H1 (cell line): ENCODE data around the gene TPPP2. TPM values are rescaled to one million over a fixed set of nuclear protein-coding genes. Genes with fewer than 3 reads are reported as not detected.

Source experiments
- CTCF ChIA-PET: fragments of 300-600 bp; sonication (Branson Sonifier 250); formaldehyde crosslinking; loops from one replicate; lab custom pipeline; 2021; ENCODE audit not compliant: partially characterized antibody; lab: Charles Lee
- POLR2A ChIA-PET: fragments of 300-600 bp; sonication (Branson Sonifier 250); formaldehyde crosslinking; loops from one replicate; lab custom pipeline; 2021; ENCODE audit warnings: inconsistent platforms; ENCODE audit not compliant: partially characterized antibody; lab: Charles Lee
- DNase-seq, 2 experiments: peaks; one replicate each; pipeline versions ENCODE4 v3.0.0 to v3.0.0-alpha.2; 2010 to 2022; ENCODE audit warnings: low spot score in 2 of 2, low read depth in 1 of 2, mixed read lengths in 1 of 2
- FAIRE-seq: peaks from 2 replicates; lab custom pipeline; 2011; peaks lifted over from hg19 to GRCh38; lab: Jason Lieb, UNC
- H2AFZ ChIP-seq: 2 replicates; pipeline ENCODE4 v1.8.1; 2012; ENCODE audit warnings: low read length, inconsistent platforms
- H2AK5ac ChIP-seq: 2 replicates; pipeline ENCODE4 v1.6.1; 2013; ENCODE audit warnings: low read depth, low read length
- H2BK120ac ChIP-seq: replicated peaks from 2 replicates; pipeline ENCODE3; 2013; ENCODE audit warnings: low read depth, low read length, inconsistent platforms
- H2BK12ac ChIP-seq: 2 replicates; pipeline ENCODE4 v1.6.1; 2013; ENCODE audit warnings: low read depth, low read length
- H2BK15ac ChIP-seq: 2 replicates; pipeline ENCODE4 v1.6.1; 2013; ENCODE audit warnings: low read length
- H2BK20ac ChIP-seq: 2 replicates; pipeline ENCODE4 v1.6.1; 2013; ENCODE audit warnings: low read length
- H2BK5ac ChIP-seq: 2 replicates; pipeline ENCODE4 v1.6.1; 2013; ENCODE audit warnings: low read depth, low read length
- H3K14ac ChIP-seq: 2 replicates; pipeline ENCODE4 v1.6.1; 2013; ENCODE audit warnings: inconsistent platforms; ENCODE audit not compliant: insufficient read length
- H3K18ac ChIP-seq: 2 replicates; pipeline ENCODE4 v1.6.1; 2013; ENCODE audit warnings: low read length; ENCODE audit errors: extremely low read depth
- H3K23ac ChIP-seq: 2 replicates; pipeline ENCODE4 v1.6.1; 2013; ENCODE audit warnings: inconsistent platforms; ENCODE audit not compliant: insufficient read length
- H3K23me2 ChIP-seq: 2 replicates; pipeline ENCODE4 v1.6.1; 2013; ENCODE audit warnings: low read depth, low read length
- H3K27ac ChIP-seq: 2 replicates; pipeline ENCODE4 v1.6.1; 2011; ENCODE audit warnings: low read depth, low read length, inconsistent platforms
- H3K27me3 ChIP-seq, 4 experiments: replicated peaks in 1 of 4; 1 replicate in 1 of 4; 2 replicates in 3 of 4; pipeline versions ENCODE4 v1.6.1 to v1.8.1; 2011 to 2013; ENCODE audit warnings: low read length in 3 of 4, mild to moderate bottlenecking in 3 of 4, inconsistent platforms in 2 of 4, mixed read lengths in 2 of 4, moderate library complexity in 1 of 4; ENCODE audit not compliant: control insufficient read depth in 3 of 4, insufficient read depth in 3 of 4; ENCODE audit errors: extremely low read depth in 1 of 4
- H3K36me3 ChIP-seq, 4 experiments: 2 replicates each; pipeline versions ENCODE4 v1.6.1 to v1.8.1; 2011 to 2013; ENCODE audit warnings: mild to moderate bottlenecking in 4 of 4, low read length in 3 of 4, moderate library complexity in 2 of 4, control low read depth in 1 of 4, inconsistent platforms in 1 of 4; ENCODE audit not compliant: insufficient read depth in 4 of 4, control insufficient read depth in 2 of 4
- H3K4ac ChIP-seq: replicated peaks from 2 replicates; pipeline ENCODE3; 2013; ENCODE audit warnings: low read length, low read depth, mixed read lengths, inconsistent platforms; ENCODE audit not compliant: insufficient read length
- H3K4me1 ChIP-seq, 4 experiments: replicated peaks in 1 of 4; 1 replicate in 1 of 4; 2 replicates in 3 of 4; pipeline versions ENCODE4 v1.6.1 to v1.8.1; 2011 to 2013; ENCODE audit warnings: low read length in 3 of 4, inconsistent platforms in 2 of 4, mixed read lengths in 1 of 4; ENCODE audit not compliant: insufficient read depth in 4 of 4, control insufficient read depth in 3 of 4
- H3K4me2 ChIP-seq, 2 experiments: 2 replicates each; pipeline versions ENCODE4 v1.6.1 to v1.8.1; 2011 to 2013; ENCODE audit warnings: low read depth in 2 of 2, low read length in 2 of 2, control low read depth in 1 of 2, inconsistent platforms in 1 of 2, mild to moderate bottlenecking in 1 of 2; ENCODE audit not compliant: insufficient read depth in 1 of 2
- H3K4me3 ChIP-seq, 4 experiments: fragments of 200-600, 300-600 bp in 1 of 4; sonication (generic), shearing (Covaris generic), sonication (Bioruptor Twin) in 1 of 4; 2 replicates each; pipeline versions ENCODE4 v1.5.1 to v1.8.1; 2011 to 2016; ENCODE audit warnings: low read length in 4 of 4, low read depth in 3 of 4, control low read depth in 2 of 4, inconsistent platforms in 2 of 4, mild to moderate bottlenecking in 2 of 4, mixed read lengths in 1 of 4, moderate library complexity in 1 of 4; ENCODE audit not compliant: insufficient read depth in 2 of 4; ENCODE audit errors: extremely low read depth in 1 of 4
- H3K56ac ChIP-seq: replicated peaks from 2 replicates; pipeline ENCODE3; 2013; ENCODE audit warnings: low read depth, mild to moderate bottlenecking, mixed read lengths, low read length, inconsistent platforms; ENCODE audit not compliant: insufficient read length
- H3K79me1 ChIP-seq: 2 replicates; pipeline ENCODE4 v1.6.1; 2013; ENCODE audit warnings: low read depth, low read length, control low read depth
- H3K79me2 ChIP-seq, 2 experiments: 2 replicates each; pipeline versions ENCODE4 v1.6.1 to v1.8.1; 2012 to 2013; ENCODE audit warnings: low read length in 2 of 2, mild to moderate bottlenecking in 2 of 2, inconsistent platforms in 1 of 2; ENCODE audit not compliant: insufficient read depth in 2 of 2, control insufficient read depth in 1 of 2
- H3K9ac ChIP-seq, 4 experiments: replicated peaks in 1 of 4; 1 replicate in 1 of 4; 2 replicates in 3 of 4; pipeline versions ENCODE4 v1.6.1 to v1.8.1; 2011 to 2013; ENCODE audit warnings: low read depth in 3 of 4, low read length in 3 of 4, control low read depth in 2 of 4, mild to moderate bottlenecking in 2 of 4, moderate library complexity in 2 of 4, inconsistent platforms in 1 of 4; ENCODE audit errors: extremely low read depth in 1 of 4
- H3K9me3 ChIP-seq, 2 experiments: 2 replicates each; pipeline versions ENCODE4 v1.6.1 to v1.8.1; 2012 to 2013; ENCODE audit warnings: mild to moderate bottlenecking in 2 of 2, moderate library complexity in 2 of 2, control low read depth in 1 of 2, inconsistent platforms in 1 of 2, low read depth in 1 of 2, low read length in 1 of 2, mixed read lengths in 1 of 2; ENCODE audit not compliant: insufficient read depth in 2 of 2
- H4K20me1 ChIP-seq, 2 experiments: replicated peaks in 1 of 2; 2 replicates each; pipeline versions ENCODE3 to v1.8.1; 2011 to 2013; ENCODE audit warnings: inconsistent platforms in 2 of 2, low read length in 2 of 2, mild to moderate bottlenecking in 1 of 2; ENCODE audit not compliant: insufficient read depth in 2 of 2, control insufficient read depth in 1 of 2
- H4K5ac ChIP-seq: 2 replicates; pipeline ENCODE4 v1.6.1; 2013; ENCODE audit warnings: low read length, low read depth, mixed read lengths, inconsistent platforms; ENCODE audit not compliant: insufficient read length
- H4K8ac ChIP-seq: 2 replicates; pipeline ENCODE4 v1.8.0; 2013; ENCODE audit warnings: mild to moderate bottlenecking, moderate library complexity, low read length, inconsistent platforms; ENCODE audit not compliant: insufficient read depth; ENCODE audit errors: extremely low read depth
- H4K91ac ChIP-seq: replicated peaks from 2 replicates; pipeline ENCODE3; 2013; ENCODE audit warnings: low read length, mixed read lengths, inconsistent platforms; ENCODE audit not compliant: insufficient read length
- BACH1 ChIP-seq: IDR thresholded peaks from 2 replicates; pipeline ENCODE4 v1.6.1; 2012; ENCODE audit warnings: low read length, improper control_type of control experiment
- CEBPB ChIP-seq: IDR thresholded peaks from 2 replicates; pipeline ENCODE4 v1.6.1; 2012; ENCODE audit warnings: low read depth, low read length
- CREB1 ChIP-seq: IDR thresholded peaks from 2 replicates; pipeline ENCODE4 v1.6.1; 2012; ENCODE audit warnings: inconsistent platforms
- CTBP2 ChIP-seq: IDR thresholded peaks from 2 replicates; pipeline ENCODE4 v1.7.0; 2011; ENCODE audit warnings: borderline replicate concordance, mild to moderate bottlenecking, moderate library complexity, mixed read lengths, low read length; ENCODE audit not compliant: insufficient read depth, insufficient read length
- E2F6 ChIP-seq: IDR thresholded peaks from 2 replicates; pipeline ENCODE4 v1.6.1; 2012; ENCODE audit warnings: inconsistent platforms
- KDM4A ChIP-seq: IDR thresholded peaks from one replicate; pipeline ENCODE4 v1.7.1; 2012; ENCODE audit warnings: low read depth, mild to moderate bottlenecking, moderate library complexity, low read length, inconsistent platforms; ENCODE audit not compliant: severe bottlenecking
- RXRA ChIP-seq: IDR thresholded peaks from 2 replicates; pipeline ENCODE4 v1.6.1; 2011; ENCODE audit warnings: low read depth, mild to moderate bottlenecking, low read length, moderate library complexity; ENCODE audit not compliant: insufficient read depth
- SP2 ChIP-seq: IDR thresholded peaks from 2 replicates; pipeline ENCODE4 v1.6.1; 2012; ENCODE audit warnings: mild to moderate bottlenecking, low read length, inconsistent platforms
- WGBS, 2 experiments: shearing (Covaris generic) in 1 of 2; methylation state at CpG; one replicate each; pipeline versions ENCODE4 v1.1.6 to v1.1.7; 2013 to 2015; ENCODE audit warnings: low lambda C conversion rate in 2 of 2, mixed read lengths in 2 of 2, inconsistent platforms in 1 of 2, low coverage in 1 of 2, missing lambda C conversion rate in 1 of 2; ENCODE audit not compliant: insufficient replicate concordance in 2 of 2, insufficient coverage in 1 of 2, insufficient read length in 1 of 2; ENCODE audit errors: extremely low coverage in 1 of 2, missing lambda C conversion rate in 1 of 2; 5-methylcytosine and 5-hydroxymethylcytosine counted together
- polyA plus RNA-seq, 7 experiments: library from polyadenylated mRNA; depleted of rRNA in 3 of 7; stranded (reverse) in 5 of 7; unstranded in 2 of 7; fragments of >200 nt in 5 of 7; fragments of 200-250 nt in 2 of 7; gene quantifications; 1 replicate in 5 of 7; 2 replicates in 1 of 7; 4 replicates in 1 of 7; pipeline versions ENCODE4 v1.2.1 to v1.2.3, GENCODE V29; 2011 to 2013; ENCODE audit warnings: missing spikeins in 2 of 7, mixed read lengths in 2 of 7
- total RNA-seq: library from RNA; stranded (reverse); fragmentation: NEBNext Ultra II Directional; extraction: Animal tissue kit (Norgen Biotek cat#: 25700); gene quantifications from 2 replicates; pipeline ENCODE4 v1.2.1, GENCODE V29; 2021

The TPPP2 gene
- total and polyA plus RNA-seq, 2 of the 8 experiments (the other 6 are each of a cell fraction or from before 2014, with no cell fraction given), result not detected

- H4K20me1 ChIP-seq, result peaks cover 2 to 9% of the 10 kb centered on the region in 2 experiments
Observed at GRCh38 chr14:21074398-21075272, 44.6 kb downstream of the TPPP2 start.

More at GRCh38 chr14:21074398-21075272, 44.6 kb downstream of the TPPP2 start:
- H3K4ac ChIP-seq, result no peak overlapping the region
- no peak overlapping the region for H3K4me2 ChIP-seq
- H3K9ac ChIP-seq, result no peak overlapping the region
- no peak for DNase-seq
- peaks cover 2% of the 10 kb centered on the region for H3K79me1 ChIP-seq
- no peaks in the 10 kb centered on the region for H3K27me3 ChIP-seq
- POLR2A ChIA-PET, result interaction anchor here (0.7 to 12.4 kb wide), 5 partner anchors 10 to 58 kb away, joined by 3 to 245 read pairs (median 5); partner anchors contain the start of genes TMEM253 and ZNF219
- no peak for FAIRE-seq
- no peak overlapping the region for H3K14ac ChIP-seq
- no peak overlapping the region for H2AFZ ChIP-seq
- no peak overlapping the region for H3K23ac ChIP-seq
- no peak overlapping the region for H2BK120ac ChIP-seq
- no peak overlapping the region for H4K5ac ChIP-seq
- H2BK5ac ChIP-seq, result no peak overlapping the region
- peaks cover 41 to 58% (median 53%) of the 10 kb centered on the region in 4 experiments for H3K36me3 ChIP-seq
- H3K18ac ChIP-seq, result no peak overlapping the region
- 91% methylated on average over 20 of the region's 26 CpGs; no CpG with 5 or more reads in 1 of the 2 experiments for WGBS, 2 experiments
- H2BK15ac ChIP-seq, result no peak overlapping the region
- TF ChIP-seq CTBP2 (no peak), RXRA (no peak), BACH1 (no peak), CEBPB (no peak), E2F6 (no peak), CREB1 (no peak), SP2 (no peak), KDM4A (no peak)
- TF ChIP-seq, all 59 proteins: peak for 0
- Histone ChIP-seq H3K56ac (no peak overlapping the region), H2AK5ac (no peak overlapping the region), H3K4me1 (peaks cover 3 to 9% (median 5%) of the 10 kb centered on the region in 4 experiments; a peak in 6 of 7 replicates), H3K27ac (no peak overlapping the region), H3K79me2 (peaks cover 0 to 13% of the 10 kb centered on the region in 2 experiments; a peak in 2 of 4 replicates), H3K23me2 (peaks cover 13% of the 10 kb centered on the region; the same call in 1 of the 2 replicates), H4K8ac (no peak overlapping the region), H3K4me3 (no peak overlapping the region), H3K9me3 (no peaks in the 10 kb centered on the region), H2BK12ac (no peak overlapping the region), H4K91ac (no peak overlapping the region), H2BK20ac (no peak overlapping the region)
- CTCF ChIA-PET, result interaction anchor here (1.1 to 6.6 kb wide), 8 partner anchors 9 to 77 kb away, joined by 4 to 110 read pairs (median 14); partner anchors contain the start of gene TMEM253
